ENCODE results near the gene LGR5. TPM values are rescaled to one million over a fixed set of nuclear protein-coding genes. Genes with fewer than 3 reads are reported as not detected.

Gene LGR5
- total and polyA plus RNA-seq, 8 donors: 0.06 to 0.17 (median 0.11) TPM; not detected in 4

- Histone ChIP-seq H3K4me1 (no peaks in the 10 kb centered on the region), H3K4me3 (no peak overlapping the region), H3K9me3 (no peaks in the 10 kb centered on the region), H3K27ac (no peak overlapping the region), H3K36me3 (no peaks in the 10 kb centered on the region), H3K27me3 (no peaks in the 10 kb centered on the region)
- no peak for DNase-seq
- TF ChIP-seq CTCF (IDR thresholded peaks at IDR 0.05): no peak
- intact Hi-C loops (cut with DNase I): no loop called here
- WGBS, 2 donors: 64% methylated on average over 2 of the region's 2 CpGs
- no peak for FAIRE-seq
- ATAC-seq: no peak
Measured at GRCh38 chr12:71399197-71399596, 40.4 kb upstream of the LGR5 start.

GRCh38 chr12:71400481-71400880, 39.1 kb upstream of the LGR5 start:
- H3K36me3 ChIP-seq: no peaks in the 10 kb centered on the region
- TF ChIP-seq CTCF (IDR thresholded peaks at IDR 0.05): no peak
- H3K9me3 ChIP-seq: no peaks in the 10 kb centered on the region
- no peaks in the 10 kb centered on the region for H3K27me3 ChIP-seq
- intact Hi-C loops (cut with DNase I): no loop called here
- ATAC-seq (no peak), DNase-seq (no peak), FAIRE-seq (no peak)
- H3K27ac ChIP-seq: no peak overlapping the region
- 71 to 78% methylated on average over 2 of the region's 2 CpGs for WGBS, 2 donors
- no peak overlapping the region for H3K4me3 ChIP-seq
- no peaks in the 10 kb centered on the region for H3K4me1 ChIP-seq

- Histone ChIP-seq H3K4me1 (no peaks in the 10 kb centered on the region), H3K9me3 (no peaks in the 10 kb centered on the region), H3K36me3 (no peaks in the 10 kb centered on the region), H3K27me3 (no peaks in the 10 kb centered on the region), H3K27ac (no peak overlapping the region), H3K4me3 (no peak overlapping the region)
- TF ChIP-seq CTCF (IDR thresholded peaks at IDR 0.05): no peak
- intact Hi-C loops (cut with DNase I): no loop called here
- no peak for FAIRE-seq
- 85 to 88% methylated on average over 1 of the region's 1 CpG for WGBS, 2 donors
- no peak for ATAC-seq
- DNase-seq: no peak
Measured at GRCh38 chr12:71405884-71406283, 33.7 kb upstream of the LGR5 start.

- ATAC-seq: no peak
- 65 to 72% methylated on average over 1 of the region's 1 CpG for WGBS, 2 donors
- no peak for TF ChIP-seq CTCF (IDR thresholded peaks at IDR 0.05)
- H3K4me1 ChIP-seq: no peaks in the 10 kb centered on the region
- no peak overlapping the region for H3K27ac ChIP-seq
- DNase-seq: no peak
- no peak overlapping the region for H3K4me3 ChIP-seq
- H3K27me3 ChIP-seq: no peaks in the 10 kb centered on the region
- intact Hi-C loops (cut with DNase I): no loop called here
- no peak for FAIRE-seq
- no peaks in the 10 kb centered on the region for H3K9me3 ChIP-seq
- H3K36me3 ChIP-seq: no peaks in the 10 kb centered on the region
Measured at GRCh38 chr12:71407732-71408131, 31.9 kb upstream of the LGR5 start.

GRCh38 chr12:71410844-71411243, 28.8 kb upstream of the LGR5 start:
- FAIRE-seq (no peak), ATAC-seq (no peak), DNase-seq (no peak)
- H3K27ac ChIP-seq: no peak overlapping the region
- no peak for TF ChIP-seq CTCF (IDR thresholded peaks at IDR 0.05)
- intact Hi-C loops (cut with DNase I): no loop called here
- no peaks in the 10 kb centered on the region for H3K4me1 ChIP-seq
- no peaks in the 10 kb centered on the region for H3K27me3 ChIP-seq
- no peaks in the 10 kb centered on the region for H3K36me3 ChIP-seq
- no peaks in the 10 kb centered on the region for H3K9me3 ChIP-seq
- no peak overlapping the region for H3K4me3 ChIP-seq
